H9 (cell line): ENCODE results near the gene PDPN. TPM values are rescaled to one million over a fixed set of nuclear protein-coding genes. Genes with fewer than 3 reads are reported as not detected.

Experiments
- DNase-seq: peaks from one replicate; pipeline ENCODE4 v3.0.0-alpha.2; 2017
- H2AFZ ChIP-seq: one replicate; pipeline ENCODE4 v1.6.1; 2013; ENCODE audit warnings: mild to moderate bottlenecking, low read length, control low read depth, moderate library complexity
- H2AK5ac ChIP-seq: 2 replicates; pipeline ENCODE4 v1.6.1; 2013; ENCODE audit warnings: low read length, control low read depth, mixed read lengths; ENCODE audit not compliant: insufficient read length
- H2BK120ac ChIP-seq: one replicate; pipeline ENCODE4 v1.6.1; 2013; ENCODE audit warnings: low read depth, mild to moderate bottlenecking, low read length, control low read depth, inconsistent platforms; ENCODE audit not compliant: poor library complexity, severe bottlenecking
- H2BK12ac ChIP-seq: 2 replicates; pipeline ENCODE4 v1.6.1; 2013; ENCODE audit warnings: low read length, control low read depth, mixed read lengths, low read depth; ENCODE audit not compliant: insufficient read length
- H2BK15ac ChIP-seq: 2 replicates; pipeline ENCODE4 v1.6.1; 2013; ENCODE audit warnings: low read depth, low read length, control low read depth
- H2BK20ac ChIP-seq: one replicate; pipeline ENCODE4 v1.6.1; 2013; ENCODE audit warnings: low read depth, mild to moderate bottlenecking, low read length, control low read depth, inconsistent platforms; ENCODE audit not compliant: poor library complexity, severe bottlenecking
- H2BK5ac ChIP-seq: 2 replicates; pipeline ENCODE4 v1.6.1; 2013; ENCODE audit warnings: low read length, control low read depth, mixed read lengths; ENCODE audit not compliant: insufficient read length
- H3K14ac ChIP-seq: 2 replicates; pipeline ENCODE4 v1.6.1; 2013; ENCODE audit warnings: low read length, control low read depth; ENCODE audit not compliant: insufficient read depth
- H3K18ac ChIP-seq: 2 replicates; pipeline ENCODE4 v1.6.1; 2013; ENCODE audit warnings: low read depth, mild to moderate bottlenecking, mixed read lengths, low read length, control low read depth; ENCODE audit not compliant: insufficient read length
- H3K23ac ChIP-seq: 2 replicates; pipeline ENCODE4 v1.6.1; 2013; ENCODE audit warnings: low read length, control low read depth, mixed read lengths, low read depth; ENCODE audit not compliant: insufficient read length
- H3K23me2 ChIP-seq: 2 replicates; pipeline ENCODE4 v1.6.1; 2013; ENCODE audit warnings: low read depth, mild to moderate bottlenecking, mixed read lengths, low read length, control low read depth; ENCODE audit not compliant: insufficient read length, poor library complexity, severe bottlenecking
- H3K27ac ChIP-seq: 2 replicates; pipeline ENCODE4 v1.5.1; 2013; ENCODE audit warnings: low read length, control low read depth, mixed read lengths, low read depth; ENCODE audit not compliant: insufficient read length
- H3K27me3 ChIP-seq: 2 replicates; pipeline ENCODE4 v1.6.1; 2013; ENCODE audit warnings: low read length, control low read depth, inconsistent platforms; ENCODE audit not compliant: insufficient read depth
- H3K4ac ChIP-seq: 2 replicates; pipeline ENCODE4 v1.6.1; 2013; ENCODE audit warnings: low read depth, mild to moderate bottlenecking, control low read depth, inconsistent platforms, low read length, moderate library complexity
- H3K4me1 ChIP-seq: 2 replicates; pipeline ENCODE4 v1.6.1; 2013; ENCODE audit warnings: low read length, control low read depth, inconsistent platforms; ENCODE audit not compliant: insufficient read depth
- H3K4me2 ChIP-seq: 2 replicates; pipeline ENCODE4 v1.6.1; 2013; ENCODE audit warnings: low read length, control low read depth, mixed read lengths; ENCODE audit not compliant: insufficient read length, insufficient read depth
- H3K56ac ChIP-seq: 2 replicates; pipeline ENCODE4 v1.6.1; 2013; ENCODE audit warnings: low read depth, mild to moderate bottlenecking, mixed read lengths, low read length, control low read depth; ENCODE audit not compliant: insufficient read length
- H3K79me1 ChIP-seq: 2 replicates; pipeline ENCODE4 v1.6.1; 2013; ENCODE audit warnings: low read depth, mild to moderate bottlenecking, moderate library complexity, low read length, control low read depth, inconsistent platforms; ENCODE audit not compliant: insufficient read depth, poor library complexity, severe bottlenecking
- H3K79me2 ChIP-seq: 2 replicates; pipeline ENCODE4 v1.6.1; 2013; ENCODE audit warnings: low read length, control low read depth, inconsistent platforms; ENCODE audit not compliant: insufficient read depth
- H3K9ac ChIP-seq: 2 replicates; pipeline ENCODE4 v1.6.1; 2013; ENCODE audit warnings: low read length, control low read depth, mixed read lengths; ENCODE audit not compliant: insufficient read length; ENCODE audit errors: extremely low read depth
- H3K9me3 ChIP-seq: one replicate; pipeline ENCODE4 v1.6.1; 2013; ENCODE audit warnings: low read depth, low read length, inconsistent platforms; ENCODE audit not compliant: control insufficient read depth
- H3T11ph ChIP-seq: one replicate; pipeline ENCODE4 v1.6.1; 2013; ENCODE audit warnings: mild to moderate bottlenecking, low read length, control low read depth, inconsistent platforms
- H4K20me1 ChIP-seq: one replicate; pipeline ENCODE4 v1.6.1; 2013; ENCODE audit not compliant: control insufficient read depth, insufficient read length, insufficient read depth
- H4K5ac ChIP-seq: 2 replicates; pipeline ENCODE4 v1.6.1; 2013; ENCODE audit warnings: low read depth, mild to moderate bottlenecking, mixed read lengths, low read length, control low read depth; ENCODE audit not compliant: insufficient read length
- H4K8ac ChIP-seq: replicated peaks from 2 replicates; pipeline ENCODE4 v1.6.1; 2013; ENCODE audit warnings: low read length, control low read depth, mixed read lengths, low read depth; ENCODE audit not compliant: insufficient read length
- H4K91ac ChIP-seq: 2 replicates; pipeline ENCODE4 v1.6.1; 2013; ENCODE audit warnings: low read depth, mild to moderate bottlenecking, moderate library complexity, mixed read lengths, low read length, control low read depth; ENCODE audit not compliant: insufficient read length
- H3K27ac Mint-ChIP-seq, 3 experiments: 2 replicates in 2 of 3; 3 replicates in 1 of 3; pipeline ENCODE4 v1.8.0; 2020 to 2021; ENCODE audit warnings: mixed read lengths in 3 of 3, mild to moderate bottlenecking in 1 of 3, moderate library complexity in 1 of 3
- H3K27me3 Mint-ChIP-seq: 2 replicates; pipeline ENCODE4 v1.8.0; 2021; ENCODE audit warnings: low read depth, mild to moderate bottlenecking, moderate library complexity, mixed read lengths
- H3K36me3 Mint-ChIP-seq, 3 experiments: 2 replicates in 2 of 3; 3 replicates in 1 of 3; pipeline ENCODE4 v1.8.0; 2020 to 2021; ENCODE audit warnings: low read depth in 3 of 3, mixed read lengths in 3 of 3; ENCODE audit not compliant: insufficient read depth in 1 of 3
- H3K4me1 Mint-ChIP-seq, 2 experiments: 2 replicates each; pipeline ENCODE4 v1.8.0; 2020; ENCODE audit warnings: mixed read lengths in 2 of 2
- H3K4me3 Mint-ChIP-seq, 2 experiments: 2 replicates in 1 of 2; 3 replicates in 1 of 2; pipeline ENCODE4 v1.8.0; 2020 to 2021; ENCODE audit warnings: mild to moderate bottlenecking in 2 of 2, mixed read lengths in 2 of 2, moderate library complexity in 1 of 2
- H3K9me3 Mint-ChIP-seq, 2 experiments: 2 replicates in 1 of 2; 3 replicates in 1 of 2; pipeline ENCODE4 v1.8.0; 2020; ENCODE audit warnings: mild to moderate bottlenecking in 2 of 2, mixed read lengths in 2 of 2, moderate library complexity in 1 of 2
- WGBS: extraction: QIAGEN DNeasy Blood & Tissue Kit; methylation state at CpG from one replicate; pipeline ENCODE4 v1.1.7; 2013; ENCODE audit warnings: missing lambda C conversion rate, low lambda C conversion rate, mixed read lengths; ENCODE audit not compliant: insufficient read length; ENCODE audit errors: extremely low coverage; 5-methylcytosine and 5-hydroxymethylcytosine counted together
- total RNA-seq: library from RNA; stranded (reverse); gene quantifications from 2 replicates; pipeline ENCODE4 v1.2.1, GENCODE V29; 2021
- TF ChIP-seq, protein P1 (sequence below): fragments of 200-600 bp; sonication (generic); conservative IDR thresholded peaks from 3 replicates; pipeline ENCODE4 v1.8.0; 2021; ENCODE audit warnings: antibody characterized with exemption, mild to moderate bottlenecking

Gene PDPN
- total RNA-seq, 1 experiment from 2014 or later: 205 TPM

DNA sequence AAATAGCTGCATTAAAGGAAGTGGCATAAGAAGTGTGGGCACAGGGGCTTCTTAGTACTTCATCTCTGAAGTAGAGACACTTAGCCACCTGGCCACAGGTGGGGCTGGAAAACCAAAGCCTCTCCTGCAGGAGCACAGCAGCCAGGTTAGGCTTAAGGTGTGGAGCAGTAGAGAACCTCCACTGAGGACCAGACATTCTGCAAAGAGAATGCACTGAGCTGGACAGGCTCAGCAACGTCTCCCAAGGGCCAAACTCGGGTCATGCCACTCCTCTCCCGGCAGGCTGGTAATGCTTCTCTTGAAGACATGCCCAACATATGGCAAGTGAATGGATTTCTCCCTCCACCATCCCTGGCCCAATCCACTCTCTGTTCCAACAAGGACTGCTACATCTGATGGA lies 36.8 kb upstream of the PDPN start:
- no peak for DNase-seq
- Histone ChIP-seq H2BK12ac (no peak overlapping the region), H3K23ac (no peak overlapping the region), H3K27me3 (no peaks in the 10 kb centered on the region), H3K9ac (no peak overlapping the region), H2AFZ (no peak overlapping the region), H4K91ac (no peak overlapping the region), H3T11ph (no peak overlapping the region), H3K18ac (no peak overlapping the region), H2BK15ac (no peak overlapping the region), H3K14ac (no peak overlapping the region), H2BK120ac (no peak overlapping the region), H3K79me2 (no peaks in the 10 kb centered on the region), H2BK5ac (no peak overlapping the region), H2AK5ac (no peak overlapping the region), H3K27ac (no peak overlapping the region), H3K9me3 (no peaks in the 10 kb centered on the region), H4K20me1 (no peaks in the 10 kb centered on the region), H3K79me1 (no peaks in the 10 kb centered on the region), H3K56ac (no peak overlapping the region), H3K23me2 (no peaks in the 10 kb centered on the region), H3K4me2 (no peak overlapping the region), H4K5ac (no peak overlapping the region), H4K8ac (no peak overlapping the region), H2BK20ac (no peak overlapping the region), H3K4ac (no peak overlapping the region), H3K4me1 (no peaks in the 10 kb centered on the region; the same call in none of the 2 replicates)
- Mint-ChIP-seq H3K36me3 (no peaks in the 10 kb centered on the region), H3K4me3 (no peak overlapping the region), H3K27me3 (peaks cover 1% of the 10 kb centered on the region), H3K9me3 (no peaks in the 10 kb centered on the region), H3K4me1 (peaks cover 6 to 20% of the 10 kb centered on the region in 2 experiments), H3K27ac (no peak overlapping the region)
- WGBS: no CpG with 5 or more reads among the region's 3 CpGs
- TF ChIP-seq, protein P1, sequence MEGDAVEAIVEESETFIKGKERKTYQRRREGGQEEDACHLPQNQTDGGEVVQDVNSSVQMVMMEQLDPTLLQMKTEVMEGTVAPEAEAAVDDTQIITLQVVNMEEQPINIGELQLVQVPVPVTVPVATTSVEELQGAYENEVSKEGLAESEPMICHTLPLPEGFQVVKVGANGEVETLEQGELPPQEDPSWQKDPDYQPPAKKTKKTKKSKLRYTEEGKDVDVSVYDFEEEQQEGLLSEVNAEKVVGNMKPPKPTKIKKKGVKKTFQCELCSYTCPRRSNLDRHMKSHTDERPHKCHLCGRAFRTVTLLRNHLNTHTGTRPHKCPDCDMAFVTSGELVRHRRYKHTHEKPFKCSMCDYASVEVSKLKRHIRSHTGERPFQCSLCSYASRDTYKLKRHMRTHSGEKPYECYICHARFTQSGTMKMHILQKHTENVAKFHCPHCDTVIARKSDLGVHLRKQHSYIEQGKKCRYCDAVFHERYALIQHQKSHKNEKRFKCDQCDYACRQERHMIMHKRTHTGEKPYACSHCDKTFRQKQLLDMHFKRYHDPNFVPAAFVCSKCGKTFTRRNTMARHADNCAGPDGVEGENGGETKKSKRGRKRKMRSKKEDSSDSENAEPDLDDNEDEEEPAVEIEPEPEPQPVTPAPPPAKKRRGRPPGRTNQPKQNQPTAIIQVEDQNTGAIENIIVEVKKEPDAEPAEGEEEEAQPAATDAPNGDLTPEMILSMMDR: no peak
